H1 (cell line): ENCODE results near the gene TANC1. TPM values are rescaled to one million over a fixed set of nuclear protein-coding genes. Genes with fewer than 3 reads are reported as not detected.

ENCODE experiments used
- CTCF ChIA-PET: fragments of 300-600 bp; sonication (Branson Sonifier 250); formaldehyde crosslinking; loops from one replicate; lab custom pipeline; 2021; ENCODE audit not compliant: partially characterized antibody; lab: Charles Lee
- POLR2A ChIA-PET: fragments of 300-600 bp; sonication (Branson Sonifier 250); formaldehyde crosslinking; loops from one replicate; lab custom pipeline; 2021; ENCODE audit warnings: inconsistent platforms; ENCODE audit not compliant: partially characterized antibody; lab: Charles Lee
- DNase-seq, 2 experiments: peaks; one replicate each; pipeline versions ENCODE4 v3.0.0 to v3.0.0-alpha.2; 2010 to 2022; ENCODE audit warnings: low spot score in 2 of 2, low read depth in 1 of 2, mixed read lengths in 1 of 2
- FAIRE-seq: peaks from 2 replicates; lab custom pipeline; 2011; peaks lifted over from hg19 to GRCh38; lab: Jason Lieb, UNC
- H2AFZ ChIP-seq: 2 replicates; pipeline ENCODE4 v1.8.1; 2012; ENCODE audit warnings: low read length, inconsistent platforms
- H2AK5ac ChIP-seq: 2 replicates; pipeline ENCODE4 v1.6.1; 2013; ENCODE audit warnings: low read depth, low read length
- H2BK120ac ChIP-seq: replicated peaks from 2 replicates; pipeline ENCODE3; 2013; ENCODE audit warnings: low read depth, low read length, inconsistent platforms
- H2BK12ac ChIP-seq: 2 replicates; pipeline ENCODE4 v1.6.1; 2013; ENCODE audit warnings: low read depth, low read length
- H2BK15ac ChIP-seq: 2 replicates; pipeline ENCODE4 v1.6.1; 2013; ENCODE audit warnings: low read length
- H2BK20ac ChIP-seq: 2 replicates; pipeline ENCODE4 v1.6.1; 2013; ENCODE audit warnings: low read length
- H2BK5ac ChIP-seq: 2 replicates; pipeline ENCODE4 v1.6.1; 2013; ENCODE audit warnings: low read depth, low read length
- H3K14ac ChIP-seq: 2 replicates; pipeline ENCODE4 v1.6.1; 2013; ENCODE audit warnings: inconsistent platforms; ENCODE audit not compliant: insufficient read length
- H3K18ac ChIP-seq: 2 replicates; pipeline ENCODE4 v1.6.1; 2013; ENCODE audit warnings: low read length; ENCODE audit errors: extremely low read depth
- H3K23ac ChIP-seq: 2 replicates; pipeline ENCODE4 v1.6.1; 2013; ENCODE audit warnings: inconsistent platforms; ENCODE audit not compliant: insufficient read length
- H3K23me2 ChIP-seq: 2 replicates; pipeline ENCODE4 v1.6.1; 2013; ENCODE audit warnings: low read depth, low read length
- H3K27ac ChIP-seq: 2 replicates; pipeline ENCODE4 v1.6.1; 2011; ENCODE audit warnings: low read depth, low read length, inconsistent platforms
- H3K27me3 ChIP-seq, 4 experiments: replicated peaks in 1 of 4; 1 replicate in 1 of 4; 2 replicates in 3 of 4; pipeline versions ENCODE4 v1.6.1 to v1.8.1; 2011 to 2013; ENCODE audit warnings: low read length in 3 of 4, mild to moderate bottlenecking in 3 of 4, inconsistent platforms in 2 of 4, mixed read lengths in 2 of 4, moderate library complexity in 1 of 4; ENCODE audit not compliant: control insufficient read depth in 3 of 4, insufficient read depth in 3 of 4; ENCODE audit errors: extremely low read depth in 1 of 4
- H3K36me3 ChIP-seq, 4 experiments: 2 replicates each; pipeline versions ENCODE4 v1.6.1 to v1.8.1; 2011 to 2013; ENCODE audit warnings: mild to moderate bottlenecking in 4 of 4, low read length in 3 of 4, moderate library complexity in 2 of 4, control low read depth in 1 of 4, inconsistent platforms in 1 of 4; ENCODE audit not compliant: insufficient read depth in 4 of 4, control insufficient read depth in 2 of 4
- H3K4ac ChIP-seq: replicated peaks from 2 replicates; pipeline ENCODE3; 2013; ENCODE audit warnings: low read length, low read depth, mixed read lengths, inconsistent platforms; ENCODE audit not compliant: insufficient read length
- H3K4me1 ChIP-seq, 4 experiments: replicated peaks in 1 of 4; 1 replicate in 1 of 4; 2 replicates in 3 of 4; pipeline versions ENCODE4 v1.6.1 to v1.8.1; 2011 to 2013; ENCODE audit warnings: low read length in 3 of 4, inconsistent platforms in 2 of 4, mixed read lengths in 1 of 4; ENCODE audit not compliant: insufficient read depth in 4 of 4, control insufficient read depth in 3 of 4
- H3K4me2 ChIP-seq, 2 experiments: 2 replicates each; pipeline versions ENCODE4 v1.6.1 to v1.8.1; 2011 to 2013; ENCODE audit warnings: low read depth in 2 of 2, low read length in 2 of 2, control low read depth in 1 of 2, inconsistent platforms in 1 of 2, mild to moderate bottlenecking in 1 of 2; ENCODE audit not compliant: insufficient read depth in 1 of 2
- H3K4me3 ChIP-seq, 4 experiments: fragments of 200-600, 300-600 bp in 1 of 4; sonication (generic), shearing (Covaris generic), sonication (Bioruptor Twin) in 1 of 4; 2 replicates each; pipeline versions ENCODE4 v1.5.1 to v1.8.1; 2011 to 2016; ENCODE audit warnings: low read length in 4 of 4, low read depth in 3 of 4, control low read depth in 2 of 4, inconsistent platforms in 2 of 4, mild to moderate bottlenecking in 2 of 4, mixed read lengths in 1 of 4, moderate library complexity in 1 of 4; ENCODE audit not compliant: insufficient read depth in 2 of 4; ENCODE audit errors: extremely low read depth in 1 of 4
- H3K56ac ChIP-seq: replicated peaks from 2 replicates; pipeline ENCODE3; 2013; ENCODE audit warnings: low read depth, mild to moderate bottlenecking, mixed read lengths, low read length, inconsistent platforms; ENCODE audit not compliant: insufficient read length
- H3K79me1 ChIP-seq: 2 replicates; pipeline ENCODE4 v1.6.1; 2013; ENCODE audit warnings: low read depth, low read length, control low read depth
- H3K79me2 ChIP-seq, 2 experiments: 2 replicates each; pipeline versions ENCODE4 v1.6.1 to v1.8.1; 2012 to 2013; ENCODE audit warnings: low read length in 2 of 2, mild to moderate bottlenecking in 2 of 2, inconsistent platforms in 1 of 2; ENCODE audit not compliant: insufficient read depth in 2 of 2, control insufficient read depth in 1 of 2
- H3K9ac ChIP-seq, 4 experiments: replicated peaks in 1 of 4; 1 replicate in 1 of 4; 2 replicates in 3 of 4; pipeline versions ENCODE4 v1.6.1 to v1.8.1; 2011 to 2013; ENCODE audit warnings: low read depth in 3 of 4, low read length in 3 of 4, control low read depth in 2 of 4, mild to moderate bottlenecking in 2 of 4, moderate library complexity in 2 of 4, inconsistent platforms in 1 of 4; ENCODE audit errors: extremely low read depth in 1 of 4
- H3K9me3 ChIP-seq, 2 experiments: 2 replicates each; pipeline versions ENCODE4 v1.6.1 to v1.8.1; 2012 to 2013; ENCODE audit warnings: mild to moderate bottlenecking in 2 of 2, moderate library complexity in 2 of 2, control low read depth in 1 of 2, inconsistent platforms in 1 of 2, low read depth in 1 of 2, low read length in 1 of 2, mixed read lengths in 1 of 2; ENCODE audit not compliant: insufficient read depth in 2 of 2
- H4K20me1 ChIP-seq, 2 experiments: replicated peaks in 1 of 2; 2 replicates each; pipeline versions ENCODE3 to v1.8.1; 2011 to 2013; ENCODE audit warnings: inconsistent platforms in 2 of 2, low read length in 2 of 2, mild to moderate bottlenecking in 1 of 2; ENCODE audit not compliant: insufficient read depth in 2 of 2, control insufficient read depth in 1 of 2
- H4K5ac ChIP-seq: 2 replicates; pipeline ENCODE4 v1.6.1; 2013; ENCODE audit warnings: low read length, low read depth, mixed read lengths, inconsistent platforms; ENCODE audit not compliant: insufficient read length
- H4K8ac ChIP-seq: 2 replicates; pipeline ENCODE4 v1.8.0; 2013; ENCODE audit warnings: mild to moderate bottlenecking, moderate library complexity, low read length, inconsistent platforms; ENCODE audit not compliant: insufficient read depth; ENCODE audit errors: extremely low read depth
- H4K91ac ChIP-seq: replicated peaks from 2 replicates; pipeline ENCODE3; 2013; ENCODE audit warnings: low read length, mixed read lengths, inconsistent platforms; ENCODE audit not compliant: insufficient read length
- ASH2L ChIP-seq: fragments of 200-600, 300-600 bp; sonication (generic); IDR thresholded peaks from one replicate; pipeline ENCODE4 v1.7.1; 2017; ENCODE audit warnings: low read length
- CBX5 ChIP-seq: fragments of 300-800, 300-1000 bp; sonication (generic); IDR thresholded peaks from 2 replicates; pipeline ENCODE4 v1.7.1; 2016; ENCODE audit warnings: antibody characterized with exemption, low read length, low read depth
- CBX8 ChIP-seq: fragments of 300-800, 300-1000 bp; sonication (generic); IDR thresholded peaks from 2 replicates; pipeline ENCODE4 v1.7.1; 2016; ENCODE audit warnings: low read depth, low read length, borderline replicate concordance
- CEBPB ChIP-seq: IDR thresholded peaks from 2 replicates; pipeline ENCODE4 v1.6.1; 2012; ENCODE audit warnings: low read depth, low read length
- CREB1 ChIP-seq: IDR thresholded peaks from 2 replicates; pipeline ENCODE4 v1.6.1; 2012; ENCODE audit warnings: inconsistent platforms
- EGR1 ChIP-seq: IDR thresholded peaks from 2 replicates; pipeline ENCODE4 v1.6.1; 2011; ENCODE audit warnings: low read depth, low read length, borderline replicate concordance
- FOSL1 ChIP-seq: IDR thresholded peaks from 2 replicates; pipeline ENCODE4 v1.6.1; 2011; ENCODE audit warnings: mild to moderate bottlenecking, low read depth, low read length, moderate library complexity; ENCODE audit not compliant: insufficient read depth
- HDAC6 ChIP-seq: IDR thresholded peaks from one replicate; pipeline ENCODE4 v1.7.1; 2012; ENCODE audit warnings: low read depth, mild to moderate bottlenecking, inconsistent platforms, low read length, moderate library complexity
- KDM1A ChIP-seq: fragments of 200-600, 300-600 bp; sonication (generic); IDR thresholded peaks from 2 replicates; pipeline ENCODE4 v1.7.1; 2016; ENCODE audit warnings: mild to moderate bottlenecking, low read length, borderline replicate concordance
- NRF1 ChIP-seq: IDR thresholded peaks from 2 replicates; pipeline ENCODE4 v1.6.1; 2011; ENCODE audit warnings: mild to moderate bottlenecking, low read depth, low read length, improper control_type of control experiment
- PHF8 ChIP-seq: fragments of 200-600 bp; sonication (generic); conservative IDR thresholded peaks from 2 replicates; pipeline ENCODE4 v1.7.1; 2012; ENCODE audit warnings: low read depth, mild to moderate bottlenecking, inconsistent platforms, low read length, moderate library complexity
- TBP ChIP-seq: IDR thresholded peaks from 2 replicates; pipeline ENCODE4 v1.6.1; 2011; ENCODE audit warnings: low read depth, low read length, improper control_type of control experiment
- YY1 ChIP-seq: IDR thresholded peaks from 2 replicates; pipeline ENCODE4 v1.6.1; 2011; ENCODE audit warnings: low read depth, mild to moderate bottlenecking, low read length
- WGBS, 2 experiments: shearing (Covaris generic) in 1 of 2; methylation state at CpG; one replicate each; pipeline versions ENCODE4 v1.1.6 to v1.1.7; 2013 to 2015; ENCODE audit warnings: low lambda C conversion rate in 2 of 2, mixed read lengths in 2 of 2, inconsistent platforms in 1 of 2, low coverage in 1 of 2, missing lambda C conversion rate in 1 of 2; ENCODE audit not compliant: insufficient replicate concordance in 2 of 2, insufficient coverage in 1 of 2, insufficient read length in 1 of 2; ENCODE audit errors: extremely low coverage in 1 of 2, missing lambda C conversion rate in 1 of 2; 5-methylcytosine and 5-hydroxymethylcytosine counted together
- polyA plus RNA-seq, 7 experiments: library from polyadenylated mRNA; depleted of rRNA in 3 of 7; stranded (reverse) in 5 of 7; unstranded in 2 of 7; fragments of >200 nt in 5 of 7; fragments of 200-250 nt in 2 of 7; gene quantifications; 1 replicate in 5 of 7; 2 replicates in 1 of 7; 4 replicates in 1 of 7; pipeline versions ENCODE4 v1.2.1 to v1.2.3, GENCODE V29; 2011 to 2013; ENCODE audit warnings: missing spikeins in 2 of 7, mixed read lengths in 2 of 7
- total RNA-seq: library from RNA; stranded (reverse); fragmentation: NEBNext Ultra II Directional; extraction: Animal tissue kit (Norgen Biotek cat#: 25700); gene quantifications from 2 replicates; pipeline ENCODE4 v1.2.1, GENCODE V29; 2021
- TF ChIP-seq, protein P1 (sequence below): IDR thresholded peaks from 2 replicates; pipeline ENCODE4 v1.6.1; 2012; ENCODE audit warnings: inconsistent platforms
- TF ChIP-seq, protein P2 (sequence below): IDR thresholded peaks from 2 replicates; pipeline ENCODE4 v1.6.1; 2011; ENCODE audit warnings: low read depth, mild to moderate bottlenecking, low read length; ENCODE audit not compliant: insufficient read depth

Gene TANC1
- total and polyA plus RNA-seq, 2 of the 8 experiments (the other 6 are each of a cell fraction or from before 2014, with no cell fraction given) = 4.1 to 7.6 TPM

DNA sequence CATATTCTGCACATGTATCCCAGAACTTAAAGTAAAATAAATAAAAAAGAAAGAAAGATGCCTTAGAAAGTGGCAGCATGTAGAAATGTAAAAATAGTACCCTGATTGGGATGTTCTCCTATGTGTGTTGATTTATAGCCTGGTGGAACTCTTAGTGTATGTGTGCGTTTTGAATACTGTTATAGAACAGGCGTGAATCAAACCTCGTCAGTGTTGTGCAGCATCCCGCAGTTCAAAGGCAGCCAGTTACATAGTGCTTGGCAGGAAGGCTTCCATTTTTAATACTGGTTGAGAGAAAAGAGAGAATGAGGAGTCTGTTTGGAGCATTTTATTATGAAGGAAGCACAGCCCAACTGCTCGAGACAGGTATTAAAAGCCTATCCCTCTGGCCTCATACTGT, 49.4 kb downstream of the TANC1 start:
- POLR2A ChIA-PET = no interaction called here
- no peak for FAIRE-seq
- TF ChIP-seq YY1 (no peak), ASH2L (no peak), CBX8 (no peak), NRF1 (no peak), KDM1A (no peak), CEBPB (no peak), EGR1 (no peak), TBP (no peak), FOSL1 (no peak), CREB1 (no peak), HDAC6 (no peak), CBX5 (no peak), PHF8 (no peak)
- TF ChIP-seq, protein P1, sequence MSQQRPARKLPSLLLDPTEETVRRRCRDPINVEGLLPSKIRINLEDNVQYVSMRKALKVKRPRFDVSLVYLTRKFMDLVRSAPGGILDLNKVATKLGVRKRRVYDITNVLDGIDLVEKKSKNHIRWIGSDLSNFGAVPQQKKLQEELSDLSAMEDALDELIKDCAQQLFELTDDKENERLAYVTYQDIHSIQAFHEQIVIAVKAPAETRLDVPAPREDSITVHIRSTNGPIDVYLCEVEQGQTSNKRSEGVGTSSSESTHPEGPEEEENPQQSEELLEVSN = no peak
- TF ChIP-seq, protein P2, sequence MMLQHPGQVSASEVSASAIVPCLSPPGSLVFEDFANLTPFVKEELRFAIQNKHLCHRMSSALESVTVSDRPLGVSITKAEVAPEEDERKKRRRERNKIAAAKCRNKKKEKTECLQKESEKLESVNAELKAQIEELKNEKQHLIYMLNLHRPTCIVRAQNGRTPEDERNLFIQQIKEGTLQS = no peak

More for the DNA sequence above, 49.4 kb downstream of the TANC1 start:
- Histone ChIP-seq H3K27ac (no peak overlapping the region), H3K27me3 (no peaks in the 10 kb centered on the region), H3K79me2 (no peaks in the 10 kb centered on the region), H4K91ac (no peak overlapping the region), H3K23ac (no peak overlapping the region), H2AK5ac (no peak overlapping the region), H2BK20ac (no peak overlapping the region), H2BK5ac (no peak overlapping the region), H2BK120ac (no peak overlapping the region), H2BK12ac (no peak overlapping the region), H3K4me1 (no peaks in the 10 kb centered on the region), H4K5ac (no peak overlapping the region), H3K4ac (no peak overlapping the region), H3K18ac (no peak overlapping the region), H2AFZ (no peak overlapping the region), H3K9ac (no peak overlapping the region), H3K23me2 (no peaks in the 10 kb centered on the region), H3K56ac (no peak overlapping the region), H3K4me3 (no peak overlapping the region), H4K20me1 (peaks cover 0 to 2% of the 10 kb centered on the region in 2 experiments), H4K8ac (no peak overlapping the region), H3K14ac (no peak overlapping the region), H2BK15ac (no peak overlapping the region), H3K9me3 (peaks cover 16 to 18% of the 10 kb centered on the region in 2 experiments; a peak in 3 of 4 replicates), H3K79me1 (no peaks in the 10 kb centered on the region), H3K36me3 (no peaks in the 10 kb centered on the region), H3K4me2 (no peak overlapping the region)
- 98% methylated on average over 5 of the region's 5 CpGs; no CpG with 5 or more reads in 1 of the 2 experiments for WGBS, 2 experiments
- CTCF ChIA-PET = interaction anchor here (1.9 kb wide), 1 partner anchor 21 kb away, joined by 5 read pairs; no protein-coding TSS in a partner anchor
- no peak for DNase-seq
